Choroid plexus epithelial cell (primary cell): Measurements from ENCODE around the gene PRDM12.

Experiments
- DNase-seq: peaks from one replicate; pipeline ENCODE4 v3.0.0-alpha.2; 2010; ENCODE audit warnings: low read depth
- H3K4me3 ChIP-seq: 2 replicates; pipeline ENCODE4 v1.5.1; 2011; ENCODE audit warnings: low read depth, mild to moderate bottlenecking, control low read depth, low read length, moderate library complexity
- CTCF ChIP-seq: conservative IDR thresholded peaks from 2 replicates; pipeline ENCODE4 v1.5.1; 2011; ENCODE audit warnings: low read depth, mild to moderate bottlenecking, control low read depth, inconsistent platforms, low read length, moderate library complexity

The PRDM12 gene

DNA sequence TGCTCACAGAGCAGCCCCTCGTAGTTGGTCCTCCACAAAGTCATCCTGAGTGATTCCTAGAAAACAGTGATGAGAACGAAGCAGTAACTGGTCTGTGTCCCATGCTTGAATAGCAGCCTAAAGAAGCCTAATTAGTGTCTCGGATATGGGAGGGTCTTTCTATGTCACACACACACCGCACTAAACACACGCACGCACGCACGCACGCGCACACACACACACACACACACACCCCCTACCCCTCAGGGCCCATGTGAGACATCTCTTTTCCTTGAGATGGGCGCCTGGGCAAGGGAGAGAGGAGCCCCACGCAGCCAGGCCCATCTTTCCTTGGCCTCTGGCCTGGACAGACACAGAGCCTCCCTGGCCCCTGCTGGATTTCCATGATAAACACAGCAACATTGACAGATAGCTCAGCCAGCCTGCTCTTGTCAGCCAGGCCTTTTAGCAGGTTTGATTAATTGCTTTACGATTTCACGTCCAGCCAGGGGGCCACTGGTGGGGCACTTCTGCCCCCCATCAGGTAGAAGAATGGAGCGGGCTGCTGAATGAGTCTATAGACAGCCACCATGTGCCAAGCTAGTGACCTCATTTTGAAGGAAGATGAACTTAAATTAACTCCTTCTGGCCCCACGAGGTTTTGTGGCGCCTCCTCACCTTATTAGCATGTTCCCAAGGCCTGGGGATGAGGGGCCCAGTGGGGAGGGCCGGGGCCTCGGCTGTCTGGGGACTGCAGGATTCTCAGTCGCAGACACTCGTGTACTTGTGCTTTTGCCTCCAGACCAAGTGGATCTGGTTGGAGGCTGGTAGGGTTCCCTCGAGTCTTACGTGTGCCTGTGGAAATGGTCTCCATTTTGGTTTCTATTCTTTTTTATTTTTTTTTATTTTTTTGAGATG lies 36.2 kb upstream of the PRDM12 start:
- TF ChIP-seq CTCF = no peak
- H3K4me3 ChIP-seq = no peak overlapping the region
- no peak for DNase-seq

- TF ChIP-seq CTCF = no peak
- DNase-seq = no peak
- H3K4me3 ChIP-seq = no peak overlapping the region
Observed at GRCh38 chr9:130629443-130630070, 34.8 kb upstream of the PRDM12 start.

GRCh38 chr9:130630071-130630450 lies 34.3 kb upstream of the PRDM12 start:
- TF ChIP-seq CTCF = no peak
- no peak for DNase-seq

DNA sequence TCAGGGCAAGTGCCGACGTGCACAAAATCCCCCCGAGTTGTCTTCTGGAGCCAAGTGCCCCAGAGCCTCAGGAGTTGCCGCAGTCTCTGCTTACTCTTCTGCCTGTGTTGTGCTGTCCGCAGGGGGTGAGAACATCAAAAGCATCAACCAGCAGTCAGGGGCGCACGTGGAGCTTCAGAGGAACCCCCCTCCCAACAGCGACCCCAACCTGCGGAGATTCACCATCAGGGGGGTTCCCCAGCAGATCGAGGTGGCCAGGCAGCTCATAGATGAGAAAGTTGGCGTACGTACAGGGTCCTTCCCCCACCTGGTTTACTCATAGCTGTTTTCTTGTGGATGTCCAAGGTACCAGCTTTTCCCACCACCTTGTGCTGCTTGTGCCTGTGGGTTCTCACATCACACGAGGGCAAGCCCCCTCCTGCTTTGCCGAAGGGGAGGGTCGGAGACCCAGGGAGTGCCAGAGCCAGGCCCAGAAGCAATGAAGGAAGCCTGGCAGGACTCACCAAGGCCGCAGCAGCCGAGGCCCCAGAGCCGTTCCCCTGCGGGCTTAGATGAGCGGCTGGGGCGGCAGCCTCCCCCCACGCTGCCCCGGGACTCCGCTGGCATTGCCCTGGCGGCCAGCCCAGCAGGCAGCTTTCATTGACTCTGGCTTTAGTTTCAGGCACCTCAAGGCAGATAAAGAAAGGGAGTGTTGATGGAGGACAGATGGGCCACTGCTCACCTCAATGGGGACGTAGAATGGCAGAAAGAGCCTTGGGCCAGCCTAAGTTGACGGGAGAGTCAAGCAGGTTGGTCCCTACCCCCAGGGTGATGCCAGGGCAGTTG lies 33.7 kb upstream of the PRDM12 start:
- no peak for DNase-seq
- no peak for TF ChIP-seq CTCF
- no peak overlapping the region for H3K4me3 ChIP-seq

More at GRCh38 chr9:130630071-130630450, 34.3 kb upstream of the PRDM12 start:
- no peak overlapping the region for H3K4me3 ChIP-seq

DNA sequence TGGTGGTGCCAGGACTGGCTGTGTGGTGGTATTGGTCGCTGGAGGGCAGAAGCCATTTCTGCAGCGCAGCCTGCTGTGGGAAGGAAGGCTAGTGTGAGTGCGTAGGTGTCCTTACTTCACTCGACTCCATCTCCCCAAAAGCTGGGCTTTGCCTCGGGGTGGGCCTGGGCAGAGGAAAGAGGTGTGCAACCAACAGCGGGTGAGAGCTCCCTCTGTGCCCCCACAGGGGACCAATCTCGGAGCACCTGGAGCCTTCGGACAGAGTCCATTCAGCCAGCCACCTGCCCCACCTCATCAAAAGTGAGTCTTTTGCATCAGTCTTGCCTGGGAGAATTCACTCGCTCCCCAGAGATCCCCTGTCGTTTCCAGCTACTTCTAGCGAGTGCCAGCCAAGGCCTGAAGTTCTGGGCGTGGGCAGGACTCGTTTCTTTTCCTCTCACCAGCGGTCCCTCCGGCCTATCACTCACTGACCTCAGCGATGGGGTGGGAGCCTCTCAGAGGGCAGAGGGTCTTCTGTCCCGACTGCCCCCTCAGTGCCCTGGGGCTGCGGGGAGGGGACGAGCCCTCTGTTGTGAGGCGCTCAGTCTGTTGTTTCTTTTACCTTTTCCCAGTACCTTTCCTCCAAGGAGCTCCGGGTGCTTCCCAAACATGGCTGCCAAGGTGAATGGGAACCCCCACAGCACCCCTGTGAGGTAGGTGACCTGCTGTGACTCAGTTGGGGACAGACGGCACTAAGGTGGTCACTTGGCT lies 32.9 kb upstream of the PRDM12 start:
- no peak for TF ChIP-seq CTCF
- no peak overlapping the region for H3K4me3 ChIP-seq
- no peak for DNase-seq

DNA sequence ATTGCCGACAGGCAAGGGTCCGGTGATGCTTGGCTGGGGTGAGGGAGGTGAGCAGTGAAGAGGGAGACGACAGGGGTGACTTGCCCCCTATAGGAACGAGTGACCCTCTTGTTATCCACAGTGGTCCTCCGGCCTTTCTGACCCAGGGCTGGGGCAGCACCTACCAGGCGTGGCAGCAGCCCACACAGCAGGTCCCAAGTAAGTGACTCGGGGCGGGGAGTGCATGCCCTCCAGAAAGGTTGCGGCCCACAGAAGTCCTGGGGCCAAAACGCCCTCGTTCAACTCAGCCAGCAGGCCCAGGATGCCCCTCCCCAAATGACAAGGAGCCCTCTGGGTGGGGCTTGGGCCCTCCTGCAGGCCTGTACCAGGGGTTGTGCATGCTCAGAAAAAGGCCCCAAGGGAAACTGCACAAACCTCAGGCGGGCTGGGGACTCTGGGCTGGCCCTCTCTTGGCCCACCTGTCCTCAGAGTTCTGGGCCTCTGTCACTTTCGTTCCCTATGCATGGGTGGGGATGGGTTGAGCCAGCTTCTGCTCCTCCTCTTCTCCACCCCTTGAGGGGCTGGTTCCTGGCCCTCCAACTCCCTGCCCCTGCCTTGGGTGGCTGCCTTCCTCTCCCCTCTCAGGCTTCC lies 32.2 kb upstream of the PRDM12 start:
- no peak overlapping the region for H3K4me3 ChIP-seq
- no peak for DNase-seq
- TF ChIP-seq CTCF = no peak
